CD4-positive, alpha-beta T cell treated with Interleukin-2 at 100 ng/mL for 4 hours (primary cell): Measurements from ENCODE around the gene TMEM255B.
A peak's percentile ranks its signal among the peaks of the same experiment; 100 is the strongest.
"Not testable (repeated sequence)": the region's sequence is repeated elsewhere in the genome, so short reads cannot be mapped to it uniquely, and the experiment has no call there.

Experiments used
- DNase-seq: peaks from one replicate; pipeline ENCODE4 v3.0.0-alpha.2; 2020; ENCODE audit warnings: low spot score

Gene TMEM255B

GRCh38 chr13:113734826-113735125 is 24.2 kb upstream of the TMEM255B start:
- no peak for DNase-seq

GRCh38 chr13:113735194-113735593 is 23.8 kb upstream of the TMEM255B start:
- DNase-seq, result no peak

- no peak for DNase-seq
Observed at GRCh38 chr13:113735750-113736149, 23.3 kb upstream of the TMEM255B start.

- DNase-seq, result no peak
Observed at GRCh38 chr13:113736258-113736731, 22.7 kb upstream of the TMEM255B start.

GRCh38 chr13:113737803-113738202 is 21.2 kb upstream of the TMEM255B start:
- no peak for DNase-seq

GRCh38 chr13:113739527-113740285 is 19.3 kb upstream of the TMEM255B start:
- DNase-seq, result no peak

- DNase-seq, result no peak
Observed at GRCh38 chr13:113740286-113740556, 18.8 kb upstream of the TMEM255B start.

- DNase-seq, result no peak
Observed at GRCh38 chr13:113740661-113741060, 18.4 kb upstream of the TMEM255B start.

GRCh38 chr13:113741191-113741668 is 17.8 kb upstream of the TMEM255B start:
- peak; percentile 22 for DNase-seq

- peak; percentile 4 for DNase-seq
Observed at GRCh38 chr13:113742000-113742441, 17.0 kb upstream of the TMEM255B start.

- DNase-seq, result no peak
Observed at GRCh38 chr13:113742445-113743120, 16.4 kb upstream of the TMEM255B start.

GRCh38 chr13:113743366-113744195 is 15.4 kb upstream of the TMEM255B start:
- no peak for DNase-seq

GRCh38 chr13:113744197-113745000 is 14.6 kb upstream of the TMEM255B start:
- DNase-seq, result no peak

GRCh38 chr13:113745059-113745458 is 14.0 kb upstream of the TMEM255B start:
- DNase-seq, result no peak

GRCh38 chr13:113745500-113746142 is 13.4 kb upstream of the TMEM255B start:
- DNase-seq, result not testable (repeated sequence)

- DNase-seq, result no peak
Observed at GRCh38 chr13:113746143-113746525, 12.9 kb upstream of the TMEM255B start.

GRCh38 chr13:113746671-113747070 is 12.4 kb upstream of the TMEM255B start:
- DNase-seq, result no peak

- no peak for DNase-seq
Observed at GRCh38 chr13:113747291-113747833, 11.7 kb upstream of the TMEM255B start.

GRCh38 chr13:113748101-113748861 is 10.7 kb upstream of the TMEM255B start:
- DNase-seq, result no peak

GRCh38 chr13:113748862-113749451 is 10.1 kb upstream of the TMEM255B start:
- no peak for DNase-seq
